Adipose tissue (tissue), 3 donors: ENCODE results near the gene FLACC1. TPM values are rescaled to one million over a fixed set of nuclear protein-coding genes. Genes with fewer than 3 reads are reported as not detected.

Experiments used
- H3K27ac ChIP-seq: one replicate; pipeline ENCODE4 v1.5.1; 2013; ENCODE audit warnings: low read depth, low read length
- WGBS, 3 donors: extraction: QIAGEN DNeasy Blood & Tissue Kit; methylation state at CpG; one replicate each; pipeline ENCODE4 v1.1.7; 2013; 5-methylcytosine and 5-hydroxymethylcytosine counted together
- polyA plus RNA-seq, 3 donors: library from polyadenylated mRNA; stranded (reverse); fragments of 200-250 nt; gene quantifications; one replicate each; pipeline ENCODE4 v1.2.3, GENCODE V29; 2013
- donor health status: healthy with polysubstance abuse.
- donor health status: Bipolar disorder and iron deficiency.
- donor health status: healthy.

The FLACC1 gene
- polyA plus RNA-seq, 3 donors, result 0.67 to 1.1 (median 0.74) TPM

- WGBS, 3 donors, result 41 to 62% (median 58%) methylated on average over 2 of the region's 2 CpGs
- no peak overlapping the region for H3K27ac ChIP-seq
Observed at GRCh38 chr2:201261906-201262305, 95.2 kb downstream of the FLACC1 start.

- WGBS, 3 donors, result 60 to 77% (median 69%) methylated on average over 9 of the region's 9 CpGs
- no peak overlapping the region for H3K27ac ChIP-seq
Observed at GRCh38 chr2:201261471-201261870, 95.7 kb downstream of the FLACC1 start.

GRCh38 chr2:201260302-201260800, 96.8 kb downstream of the FLACC1 start, which contains the start of gene CASP8:
CASP8 (plus strand) TSS chr2:201260536; CDS start chr2:201266487, 5,951 bp downstream.
- 42 to 79% (median 47%) methylated on average over 10 of the region's 10 CpGs for WGBS, 3 donors
- no peak within 1 kb of the TSS for H3K27ac ChIP-seq

- H3K27ac ChIP-seq, result peak overlapping the region; percentile 79
- WGBS, 3 donors, result 25 to 26% (median 26%) methylated on average over 15 of the region's 15 CpGs
Observed at GRCh38 chr2:201258666-201259615, 98.2 kb downstream of the FLACC1 start.

GRCh38 chr2:201257956-201258665, 99.0 kb downstream of the FLACC1 start:
- 0 to 1% (median 0%) methylated on average over 10 of the region's 10 CpGs for WGBS, 3 donors
- peak overlapping the region; percentile 79 for H3K27ac ChIP-seq

- 7 to 26% (median 15%) methylated on average over 12 of the region's 12 CpGs for WGBS, 3 donors
- peak overlapping the region; percentile 79 for H3K27ac ChIP-seq
Observed at GRCh38 chr2:201257381-201257955, 99.7 kb downstream of the FLACC1 start.

GRCh38 chr2:201256082-201256481, 101.1 kb downstream of the FLACC1 start:
- H3K27ac ChIP-seq, result no peak overlapping the region
- 80 to 98% (median 96%) methylated on average over 3 of the region's 3 CpGs for WGBS, 3 donors

GRCh38 chr2:201255408-201256033, 101.6 kb downstream of the FLACC1 start:
- WGBS, 3 donors, result 95 to 96% (median 95%) methylated on average over 3 of the region's 3 CpGs
- H3K27ac ChIP-seq, result no peak overlapping the region

GRCh38 chr2:201254081-201254730, 102.9 kb downstream of the FLACC1 start:
- no peak overlapping the region for H3K27ac ChIP-seq
- 49 to 52% (median 51%) methylated on average over 4 to 5 of the region's 5 CpGs for WGBS, 3 donors

GRCh38 chr2:201250741-201251140, 106.4 kb downstream of the FLACC1 start:
- WGBS, 3 donors, result 91 to 97% (median 94%) methylated on average over 4 of the region's 4 CpGs
- no peak overlapping the region for H3K27ac ChIP-seq

GRCh38 chr2:201249889-201250288, 107.3 kb downstream of the FLACC1 start:
- H3K27ac ChIP-seq, result no peak overlapping the region
- WGBS, 3 donors, result 81 to 92% (median 88%) methylated on average over 2 of the region's 2 CpGs

GRCh38 chr2:201248288-201248844, 108.8 kb downstream of the FLACC1 start:
- H3K27ac ChIP-seq, result no peak overlapping the region
- 92 to 94% (median 93%) methylated on average over 6 of the region's 6 CpGs for WGBS, 3 donors

GRCh38 chr2:201246280-201246679, 110.9 kb downstream of the FLACC1 start:
- no peak overlapping the region for H3K27ac ChIP-seq
- 43 to 62% (median 53%) methylated on average over 4 of the region's 4 CpGs for WGBS, 3 donors

GRCh38 chr2:201244829-201245228, 112.3 kb downstream of the FLACC1 start:
- WGBS, 3 donors, result 86 to 96% (median 92%) methylated on average over 5 of the region's 5 CpGs
- H3K27ac ChIP-seq, result no peak overlapping the region

GRCh38 chr2:201242571-201243277, 114.4 kb downstream of the FLACC1 start:
- no peak overlapping the region for H3K27ac ChIP-seq

GRCh38 chr2:201239167-201239935, 117.8 kb downstream of the FLACC1 start:
- H3K27ac ChIP-seq, result peak overlapping the region; percentile 44
- WGBS, 3 donors, result 69 to 84% (median 70%) methylated on average over 18 to 21 of the region's 21 CpGs
